HepG2 (cell line): ENCODE data around the gene C1QBP. TPM values are rescaled to one million over a fixed set of nuclear protein-coding genes. Genes with fewer than 3 reads are reported as not detected.

Experiments used
- ARID4A ChIP-seq: sonication (generic); formaldehyde crosslinking; IDR thresholded peaks from 2 replicates; pipeline ENCODE4 v1.5.0; 2020; ENCODE audit warnings: mild to moderate bottlenecking, missing genetic modification reagents, borderline replicate concordance
- ATF2 ChIP-seq: sonication (generic); formaldehyde crosslinking; IDR thresholded peaks from 2 replicates; pipeline ENCODE4 v1.4.0; 2020; ENCODE audit warnings: missing genetic modification reagents
- CBX5 ChIP-seq: sonication (generic); formaldehyde crosslinking; IDR thresholded peaks from 2 replicates; pipeline ENCODE4 v1.4.0; 2020; ENCODE audit warnings: missing genetic modification reagents, borderline replicate concordance
- CENPT ChIP-seq: sonication (generic); formaldehyde crosslinking; IDR thresholded peaks from 2 replicates; pipeline ENCODE4 v1.8.0; 2022; ENCODE audit warnings: low read depth, mild to moderate bottlenecking, moderate library complexity, missing genetic modification reagents
- DRAP1 ChIP-seq: IDR thresholded peaks from 2 replicates; pipeline ENCODE4 v1.6.1; 2016; ENCODE audit warnings: missing genetic modification reagents, missing compliant biosample characterization
- E2F2 ChIP-seq: sonication (generic); formaldehyde crosslinking; IDR thresholded peaks from 2 replicates; pipeline ENCODE4 v1.4.0; 2020; ENCODE audit warnings: missing genetic modification reagents, borderline replicate concordance
- E2F5 ChIP-seq: sonication (generic); formaldehyde crosslinking; conservative IDR thresholded peaks from 2 replicates; pipeline ENCODE4 v1.4.0; 2020; ENCODE audit warnings: missing genetic modification reagents
- GPN1 ChIP-seq: sonication (generic); formaldehyde crosslinking; IDR thresholded peaks from 2 replicates; pipeline ENCODE4 v1.5.1; 2020; ENCODE audit warnings: missing genetic modification reagents, borderline replicate concordance
- KDM3A ChIP-seq: IDR thresholded peaks from 2 replicates; pipeline ENCODE4 v1.6.1; 2018; ENCODE audit warnings: low read depth, missing compliant biosample characterization
- NFE2 ChIP-seq: sonication (generic); formaldehyde crosslinking; IDR thresholded peaks from 2 replicates; pipeline ENCODE4 v1.4.0; 2020; ENCODE audit warnings: missing genetic modification reagents
- ONECUT2 ChIP-seq: sonication (generic); formaldehyde crosslinking; IDR thresholded peaks from 2 replicates; pipeline ENCODE4 v1.4.0; 2020; ENCODE audit warnings: missing genetic modification reagents
- TBX3 ChIP-seq: fragments of 450-650 bp; IDR thresholded peaks from 2 replicates; pipeline ENCODE4 v1.6.1; 2017; ENCODE audit warnings: antibody characterized with exemption, mild to moderate bottlenecking, inconsistent platforms, borderline replicate concordance
- TEAD2 ChIP-seq: sonication (generic); formaldehyde crosslinking; IDR thresholded peaks from 2 replicates; pipeline ENCODE4 v1.9.0; 2021; ENCODE audit warnings: missing genetic modification reagents
- TGIF2 ChIP-seq: IDR thresholded peaks from 2 replicates; pipeline ENCODE4 v1.6.1; 2016; ENCODE audit warnings: control low read depth, missing compliant biosample characterization
- ZBTB42 ChIP-seq: sonication (generic); formaldehyde crosslinking; IDR thresholded peaks from 2 replicates; pipeline ENCODE4 v1.5.0; 2020; ENCODE audit warnings: mild to moderate bottlenecking, missing genetic modification reagents
- ZFX ChIP-seq: sonication (generic); formaldehyde crosslinking; IDR thresholded peaks from 2 replicates; pipeline ENCODE4 v1.4.0; 2020; ENCODE audit warnings: mild to moderate bottlenecking, low read depth, missing genetic modification reagents, moderate library complexity
- ZNF24 ChIP-seq: fragments of 450-650 bp; IDR thresholded peaks from 2 replicates; pipeline ENCODE4 v1.6.1; 2017; ENCODE audit warnings: antibody characterized with exemption, mild to moderate bottlenecking
- ZNF572 ChIP-seq: sonication (generic); formaldehyde crosslinking; IDR thresholded peaks from 2 replicates; pipeline ENCODE4 v1.5.1; 2020; ENCODE audit warnings: mild to moderate bottlenecking, missing genetic modification reagents
- ZNF777 ChIP-seq: sonication (generic); formaldehyde crosslinking; IDR thresholded peaks from 2 replicates; pipeline ENCODE4 v1.4.0; 2020; ENCODE audit warnings: missing genetic modification reagents
- ZNF850 ChIP-seq: sonication (generic); formaldehyde crosslinking; conservative IDR thresholded peaks from 2 replicates; pipeline ENCODE4 v1.9.0; 2021; ENCODE audit warnings: mild to moderate bottlenecking, missing genetic modification reagents
- polyA plus RNA-seq, 8 experiments: library from polyadenylated mRNA; depleted of rRNA in 3 of 8; stranded (reverse) in 7 of 8; unstranded in 1 of 8; fragments of >200 nt; fragmentation: Illumina TruSeq in 4 of 8; extraction: Trizol in 4 of 8; gene quantifications; 2 replicates each; pipeline versions ENCODE4 v1.2.1 to v1.2.3, GENCODE V29; 2011 to 2016; ENCODE audit warnings: low read depth in 4 of 8, missing spikeins in 1 of 8, mixed read lengths in 1 of 8; ENCODE audit not compliant: insufficient read depth in 1 of 8
- total RNA-seq, 5 experiments: library from RNA; depleted of rRNA; stranded (reverse); fragments of >200 nt; fragmentation: Illumina TruSeq; extraction: Trizol; gene quantifications; 2 replicates each; pipeline ENCODE4 v1.2.3, GENCODE V29; 2016; ENCODE audit warnings: low read depth in 1 of 5

C1QBP gene
- total and polyA plus RNA-seq, 2 of the 13 experiments (the other 11 are each of a cell fraction or from before 2014, with no cell fraction given), result 219 to 680 TPM

- TF ChIP-seq ZNF777 (CRISPR knock-in tag), result peak; percentile 67
- TF ChIP-seq NFE2, result 0 out of 2 replicates have a peak, but pooled peaks have one; percentile 27
- no peak for TF ChIP-seq ZNF850 (CRISPR knock-in tag)
- TF ChIP-seq ONECUT2 (CRISPR knock-in tag), result no peak
- TF ChIP-seq TEAD2, result no peak
- no peak for TF ChIP-seq TBX3
- TF ChIP-seq ZNF24, result no peak
- TF ChIP-seq E2F2 (CRISPR knock-in tag), result peak; percentile 42; the same call in 1 of the 2 replicates
- TF ChIP-seq ZNF572, result no peak
- TF ChIP-seq CBX5, result 0 out of 2 replicates have a peak, but pooled peaks have one; percentile 25
- no peak for TF ChIP-seq GPN1 (CRISPR knock-in tag)
- no peak for TF ChIP-seq ATF2
- peak; percentile 76 for TF ChIP-seq ZFX (CRISPR knock-in tag)
- peak; percentile 91; the same call in 1 of the 2 replicates for TF ChIP-seq ARID4A
- 0 out of 2 replicates have a peak, but pooled peaks have one; percentile 56 for TF ChIP-seq ZBTB42 (CRISPR knock-in tag)
- TF ChIP-seq CENPT (CRISPR knock-in tag), result no peak
- TF ChIP-seq KDM3A, result no peak; the same call in 1 of the 2 replicates
- peak; percentile 67; the same call in 1 of the 2 replicates for TF ChIP-seq E2F5 (CRISPR knock-in tag)
- peak; percentile 33; the same call in 1 of the 2 replicates for TF ChIP-seq TGIF2 (CRISPR knock-in tag)
- TF ChIP-seq DRAP1 (CRISPR knock-in tag), result no peak
Observed at GRCh38 chr17:5419356-5419958, 19.5 kb downstream of the C1QBP start, which contains the start of gene NUP88 (continued).
